ENCODE results near the gene VGLL4.

VGLL4 gene

GRCh38 chr3:11629716-11630115, 14.0 kb downstream of the VGLL4 start:
- DNase-seq (ENCODE audit: low read depth in 2 of 2) = peak; percentile 91 to 92

GRCh38 chr3:11627612-11628011, 16.1 kb downstream of the VGLL4 start:
- DNase-seq (ENCODE audit: low read depth in 2 of 2) = no peak

GRCh38 chr3:11626084-11626463, 17.6 kb downstream of the VGLL4 start:
- no peak for DNase-seq (ENCODE audit: low read depth in 2 of 2)

- no peak for DNase-seq (ENCODE audit: low read depth in 2 of 2)
Measured at GRCh38 chr3:11625376-11626083, 18.2 kb downstream of the VGLL4 start.

GRCh38 chr3:11624704-11625375, 18.9 kb downstream of the VGLL4 start:
- no peak for DNase-seq (ENCODE audit: low read depth in 2 of 2)

GRCh38 chr3:11624161-11624560, 19.6 kb downstream of the VGLL4 start:
- no peak for DNase-seq (ENCODE audit: low read depth in 2 of 2)

GRCh38 chr3:11622586-11623550, 20.8 kb downstream of the VGLL4 start:
- DNase-seq (ENCODE audit: low read depth in 2 of 2) = no peak

GRCh38 chr3:11621077-11621476, 22.6 kb downstream of the VGLL4 start:
- DNase-seq (ENCODE audit: low read depth in 2 of 2) = no peak

GRCh38 chr3:11619946-11620652, 23.6 kb downstream of the VGLL4 start:
- DNase-seq (ENCODE audit: low read depth in 2 of 2) = no peak

GRCh38 chr3:11619461-11619860, 24.3 kb downstream of the VGLL4 start:
- no peak for DNase-seq (ENCODE audit: low read depth in 2 of 2)

- DNase-seq (ENCODE audit: low read depth in 2 of 2) = no peak
Measured at GRCh38 chr3:11618904-11619303, 24.8 kb downstream of the VGLL4 start.

- no peak for DNase-seq (ENCODE audit: low read depth in 2 of 2)
Measured at GRCh38 chr3:11616551-11616950, 27.2 kb downstream of the VGLL4 start.

- no peak for DNase-seq (ENCODE audit: low read depth in 2 of 2)
Measured at GRCh38 chr3:11613851-11614487, 29.7 kb downstream of the VGLL4 start.

- DNase-seq (ENCODE audit: low read depth in 2 of 2) = no peak
Measured at GRCh38 chr3:11613319-11613718, 30.4 kb downstream of the VGLL4 start.

- peak; percentile 52 for DNase-seq (ENCODE audit: low read depth in 2 of 2)
Measured at GRCh38 chr3:11612515-11613188, 31.1 kb downstream of the VGLL4 start.

- no peak for DNase-seq (ENCODE audit: low read depth in 2 of 2)
Measured at GRCh38 chr3:11611341-11611799, 32.3 kb downstream of the VGLL4 start.

GRCh38 chr3:11610700-11611275, 32.9 kb downstream of the VGLL4 start:
- no peak for DNase-seq (ENCODE audit: low read depth in 2 of 2)

- DNase-seq (ENCODE audit: low read depth in 2 of 2) = no peak
Measured at GRCh38 chr3:11610044-11610671, 33.6 kb downstream of the VGLL4 start.

- no peak for DNase-seq (ENCODE audit: low read depth in 2 of 2)
Measured at GRCh38 chr3:11609481-11609880, 34.2 kb downstream of the VGLL4 start.

GRCh38 chr3:11607816-11608215, 35.9 kb downstream of the VGLL4 start:
- DNase-seq (ENCODE audit: low read depth in 2 of 2) = no peak

All from fibroblast of skin of left quadriceps (primary cell).